ENCODE measurements around the gene GAS2L3.

The GAS2L3 gene

GRCh38 chr12:100643246-100643645 is 69.8 kb downstream of the GAS2L3 start:
- Histone ChIP-seq H3K4me3 (ENCODE audit: low read depth in 1 of 2, low read length in 2 of 2) (no peak overlapping the region), H3K27me3 (ENCODE audit: insufficient read depth, low read length, poor library complexity) (no peaks in the 10 kb centered on the region), H3K4me2 (ENCODE audit: insufficient read depth, low read length) (no peak overlapping the region), H3K4me1 (ENCODE audit: insufficient read depth, low read length) (no peaks in the 10 kb centered on the region), H4K20me1 (ENCODE audit: insufficient read depth, low read length) (no peaks in the 10 kb centered on the region), H3K79me2 (ENCODE audit: insufficient read depth, low read length) (no peaks in the 10 kb centered on the region), H3K27ac (ENCODE audit: low read length) (no peak overlapping the region), H3K36me3 (ENCODE audit: insufficient read depth, low read length) (no peaks in the 10 kb centered on the region), H3K9ac (ENCODE audit: low read depth, low read length) (no peak overlapping the region), H3K9me3 (ENCODE audit: insufficient read depth, low read length, severe bottlenecking) (peaks cover 9% of the 10 kb centered on the region), H2AFZ (ENCODE audit: low read depth, low read length) (no peak overlapping the region)
- TF ChIP-seq CTCF (IDR thresholded peaks at IDR 0.05; ENCODE audit: borderline replicate concordance, extremely low read depth, low read length, poor library complexity, severe bottlenecking) (no peak), EZH2 (IDR thresholded peaks at IDR 0.05; ENCODE audit: borderline replicate concordance, low read depth, low read length, severe bottlenecking) (no peak)
- DNase-seq, result no peak
- no peak for ATAC-seq (ENCODE audit: insufficient read depth, low read depth)

- no peak for TF ChIP-seq CTCF (IDR thresholded peaks at IDR 0.05; ENCODE audit: borderline replicate concordance, extremely low read depth, low read length, poor library complexity, severe bottlenecking)
- TF ChIP-seq EZH2 (IDR thresholded peaks at IDR 0.05; ENCODE audit: borderline replicate concordance, low read depth, low read length, severe bottlenecking), result no peak
- DNase-seq (no peak), ATAC-seq (ENCODE audit: insufficient read depth, low read depth) (no peak)
- Histone ChIP-seq H3K9me3 (ENCODE audit: insufficient read depth, low read length, severe bottlenecking) (peaks cover 9% of the 10 kb centered on the region), H2AFZ (ENCODE audit: low read depth, low read length) (no peak overlapping the region), H3K4me2 (ENCODE audit: insufficient read depth, low read length) (no peak overlapping the region), H3K4me1 (ENCODE audit: insufficient read depth, low read length) (no peaks in the 10 kb centered on the region), H4K20me1 (ENCODE audit: insufficient read depth, low read length) (no peaks in the 10 kb centered on the region), H3K27ac (ENCODE audit: low read length) (no peak overlapping the region), H3K36me3 (ENCODE audit: insufficient read depth, low read length) (no peaks in the 10 kb centered on the region), H3K27me3 (ENCODE audit: insufficient read depth, low read length, poor library complexity) (no peaks in the 10 kb centered on the region), H3K4me3 (ENCODE audit: low read depth in 1 of 2, low read length in 2 of 2) (no peak overlapping the region), H3K79me2 (ENCODE audit: insufficient read depth, low read length) (no peaks in the 10 kb centered on the region), H3K9ac (ENCODE audit: low read depth, low read length) (no peak overlapping the region)
Measured at GRCh38 chr12:100646896-100647295, 73.4 kb downstream of the GAS2L3 start.

GRCh38 chr12:100651108-100651507 is 77.6 kb downstream of the GAS2L3 start:
- Histone ChIP-seq H3K9me3 (ENCODE audit: insufficient read depth, low read length, severe bottlenecking) (no peaks in the 10 kb centered on the region), H3K27me3 (ENCODE audit: insufficient read depth, low read length, poor library complexity) (no peaks in the 10 kb centered on the region), H3K4me2 (ENCODE audit: insufficient read depth, low read length) (no peak overlapping the region), H3K27ac (ENCODE audit: low read length) (no peak overlapping the region), H4K20me1 (ENCODE audit: insufficient read depth, low read length) (no peaks in the 10 kb centered on the region), H3K4me1 (ENCODE audit: insufficient read depth, low read length) (no peaks in the 10 kb centered on the region), H3K4me3 (ENCODE audit: low read depth in 1 of 2, low read length in 2 of 2) (no peak overlapping the region), H3K9ac (ENCODE audit: low read depth, low read length) (no peak overlapping the region), H3K36me3 (ENCODE audit: insufficient read depth, low read length) (no peaks in the 10 kb centered on the region), H2AFZ (ENCODE audit: low read depth, low read length) (no peak overlapping the region), H3K79me2 (ENCODE audit: insufficient read depth, low read length) (no peaks in the 10 kb centered on the region)
- DNase-seq, result no peak
- TF ChIP-seq EZH2 (IDR thresholded peaks at IDR 0.05; ENCODE audit: borderline replicate concordance, low read depth, low read length, severe bottlenecking), result no peak
- TF ChIP-seq CTCF (IDR thresholded peaks at IDR 0.05; ENCODE audit: borderline replicate concordance, extremely low read depth, low read length, poor library complexity, severe bottlenecking), result peak; percentile 44
- no peak for ATAC-seq (ENCODE audit: insufficient read depth, low read depth)

GRCh38 chr12:100651694-100652093 is 78.2 kb downstream of the GAS2L3 start:
- Histone ChIP-seq H3K27ac (ENCODE audit: low read length) (no peak overlapping the region), H3K36me3 (ENCODE audit: insufficient read depth, low read length) (no peaks in the 10 kb centered on the region), H2AFZ (ENCODE audit: low read depth, low read length) (no peak overlapping the region), H3K4me3 (ENCODE audit: low read depth in 1 of 2, low read length in 2 of 2) (no peak overlapping the region), H3K79me2 (ENCODE audit: insufficient read depth, low read length) (no peaks in the 10 kb centered on the region), H3K9me3 (ENCODE audit: insufficient read depth, low read length, severe bottlenecking) (no peaks in the 10 kb centered on the region), H3K4me1 (ENCODE audit: insufficient read depth, low read length) (no peaks in the 10 kb centered on the region), H3K27me3 (ENCODE audit: insufficient read depth, low read length, poor library complexity) (no peaks in the 10 kb centered on the region), H4K20me1 (ENCODE audit: insufficient read depth, low read length) (no peaks in the 10 kb centered on the region), H3K4me2 (ENCODE audit: insufficient read depth, low read length) (no peak overlapping the region), H3K9ac (ENCODE audit: low read depth, low read length) (no peak overlapping the region)
- no peak for ATAC-seq (ENCODE audit: insufficient read depth, low read depth)
- TF ChIP-seq CTCF (IDR thresholded peaks at IDR 0.05; ENCODE audit: borderline replicate concordance, extremely low read depth, low read length, poor library complexity, severe bottlenecking) (no peak), EZH2 (IDR thresholded peaks at IDR 0.05; ENCODE audit: borderline replicate concordance, low read depth, low read length, severe bottlenecking) (no peak)
- DNase-seq, result no peak

All from DND-41 (cell line).